GM21367 (cell line): Measurements from ENCODE around the gene PNLIPRP2.

ENCODE experiments used
- ATAC-seq: cut with Tn5 transposase; IDR thresholded peaks from one replicate; pipeline ENCODE4 v1.9.1; 2021; ENCODE audit not compliant: unreplicated experiment

Gene PNLIPRP2

GRCh38 chr10:116620423-116621400, at the start of gene PNLIPRP2:
PNLIPRP2 (plus strand) TSS chr10:116620953.
- ATAC-seq, result no peak

- no peak for ATAC-seq
Measured at GRCh38 chr10:116574797-116575196, 46.0 kb upstream of the PNLIPRP2 start.

- ATAC-seq, result no peak
Measured at GRCh38 chr10:116587878-116588591, 32.7 kb upstream of the PNLIPRP2 start.

GRCh38 chr10:116588995-116589394, 31.8 kb upstream of the PNLIPRP2 start:
- no peak for ATAC-seq

GRCh38 chr10:116589926-116590325, 30.8 kb upstream of the PNLIPRP2 start:
- no peak for ATAC-seq

GRCh38 chr10:116590590-116591444, 29.9 kb upstream of the PNLIPRP2 start, which contains the start of gene PNLIPRP1:
PNLIPRP1 (plus strand) TSS chr10:116590959; CDS start chr10:116591130, 171 bp downstream.
- no peak for ATAC-seq

- ATAC-seq, result no peak
Measured at GRCh38 chr10:116593139-116593740, 27.5 kb upstream of the PNLIPRP2 start.

GRCh38 chr10:116594525-116595035, 26.2 kb upstream of the PNLIPRP2 start:
- no peak for ATAC-seq

GRCh38 chr10:116596062-116596461, 24.7 kb upstream of the PNLIPRP2 start:
- no peak for ATAC-seq

- no peak for ATAC-seq
Measured at GRCh38 chr10:116597543-116597942, 23.2 kb upstream of the PNLIPRP2 start.

GRCh38 chr10:116598329-116598728, 22.4 kb upstream of the PNLIPRP2 start:
- no peak for ATAC-seq

GRCh38 chr10:116599991-116600390, 20.8 kb upstream of the PNLIPRP2 start:
- no peak for ATAC-seq

GRCh38 chr10:116602648-116603400, 17.9 kb upstream of the PNLIPRP2 start:
- ATAC-seq, result no peak

GRCh38 chr10:116606061-116606483, 14.7 kb upstream of the PNLIPRP2 start:
- no peak for ATAC-seq

- no peak for ATAC-seq
Measured at GRCh38 chr10:116607336-116607735, 13.4 kb upstream of the PNLIPRP2 start.

- no peak for ATAC-seq
Measured at GRCh38 chr10:116608686-116609594, 11.8 kb upstream of the PNLIPRP2 start.

GRCh38 chr10:116610443-116611152, 10.2 kb upstream of the PNLIPRP2 start:
- no peak for ATAC-seq

- ATAC-seq, result no peak
Measured at GRCh38 chr10:116611153-116611545, 9.6 kb upstream of the PNLIPRP2 start.
